Ascending aorta (tissue), 2 donors: ENCODE results near the gene ADAMTS16. TPM values are rescaled to one million over a fixed set of nuclear protein-coding genes. Genes with fewer than 3 reads are reported as not detected.

Source experiments
- DNase-seq, 2 donors: peaks; one replicate each; pipeline ENCODE4 v3.0.0-alpha.2; 2019; ENCODE audit warnings: low spot score in 2 of 2
- H3K27ac ChIP-seq, 2 donors: fragments of 200-600 bp; sonication (generic); one replicate each; pipeline ENCODE4 v1.5.1; 2016 to 2017; ENCODE audit warnings: mild to moderate bottlenecking in 1 of 2
- H3K27me3 ChIP-seq: fragments of 200-600 bp; sonication (generic); one replicate; pipeline ENCODE4 v1.5.1; 2017
- H3K36me3 ChIP-seq, 2 donors: fragments of 200-600 bp; sonication (generic); one replicate each; pipeline ENCODE4 v1.5.1; 2016
- H3K4me1 ChIP-seq, 2 donors: fragments of 200-600 bp; sonication (generic); one replicate each; pipeline ENCODE4 v1.5.1; 2016 to 2017; ENCODE audit warnings: mild to moderate bottlenecking in 1 of 2
- H3K4me3 ChIP-seq, 2 donors: fragments of 200-600 bp; sonication (generic); one replicate each; pipeline ENCODE4 v1.5.1; 2016 to 2017; ENCODE audit warnings: mild to moderate bottlenecking in 1 of 2
- H3K9me3 ChIP-seq, 2 donors: fragments of 200-600 bp; sonication (generic); one replicate each; pipeline ENCODE4 v1.5.1; 2016
- intact Hi-C: fragments of 100-400 bp; cut with DNase I; formaldehyde crosslinking; loops from one replicate; pipeline ENCODE4 v1.15.1; 2023
- total RNA-seq: library from RNA; depleted of rRNA; stranded (reverse); fragments of >200 nt; gene quantifications from one replicate; pipeline ENCODE4 v1.1.0, GENCODE V29; 2016
- TF ChIP-seq, protein P1 (sequence below), 3 experiments: fragments of 200-600 bp in 2 of 3; fragments of 450-650 bp in 1 of 3; sonication (generic) in 2 of 3; IDR thresholded peaks; one replicate each; pipeline ENCODE4 v1.5.1; 2016 to 2019; ENCODE audit warnings: antibody characterized with exemption in 3 of 3, mild to moderate bottlenecking in 1 of 3, moderate library complexity in 1 of 3

Gene ADAMTS16
- total RNA-seq, 1 donor from 2014 or later: 1.6 TPM

DNA sequence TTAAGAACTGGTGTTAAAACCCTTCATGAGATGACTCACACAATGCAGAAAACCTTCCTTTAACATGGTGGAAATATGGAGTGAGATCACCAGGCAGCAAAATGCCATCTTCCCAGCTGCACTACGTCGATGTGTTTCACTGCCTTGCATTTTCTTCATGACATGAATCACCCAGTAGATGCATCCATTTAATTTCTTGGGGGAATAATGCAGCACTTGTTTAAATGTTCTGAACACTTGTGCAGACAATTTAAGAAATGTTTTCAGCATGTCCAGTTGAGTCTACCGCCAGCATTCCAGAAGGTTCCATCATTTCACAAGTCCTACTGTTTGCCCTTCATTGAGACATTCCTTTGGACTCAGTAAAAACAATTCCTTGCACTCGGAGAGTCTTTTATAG lies 81.6 kb downstream of the ADAMTS16 start:
- TF ChIP-seq, protein P1, sequence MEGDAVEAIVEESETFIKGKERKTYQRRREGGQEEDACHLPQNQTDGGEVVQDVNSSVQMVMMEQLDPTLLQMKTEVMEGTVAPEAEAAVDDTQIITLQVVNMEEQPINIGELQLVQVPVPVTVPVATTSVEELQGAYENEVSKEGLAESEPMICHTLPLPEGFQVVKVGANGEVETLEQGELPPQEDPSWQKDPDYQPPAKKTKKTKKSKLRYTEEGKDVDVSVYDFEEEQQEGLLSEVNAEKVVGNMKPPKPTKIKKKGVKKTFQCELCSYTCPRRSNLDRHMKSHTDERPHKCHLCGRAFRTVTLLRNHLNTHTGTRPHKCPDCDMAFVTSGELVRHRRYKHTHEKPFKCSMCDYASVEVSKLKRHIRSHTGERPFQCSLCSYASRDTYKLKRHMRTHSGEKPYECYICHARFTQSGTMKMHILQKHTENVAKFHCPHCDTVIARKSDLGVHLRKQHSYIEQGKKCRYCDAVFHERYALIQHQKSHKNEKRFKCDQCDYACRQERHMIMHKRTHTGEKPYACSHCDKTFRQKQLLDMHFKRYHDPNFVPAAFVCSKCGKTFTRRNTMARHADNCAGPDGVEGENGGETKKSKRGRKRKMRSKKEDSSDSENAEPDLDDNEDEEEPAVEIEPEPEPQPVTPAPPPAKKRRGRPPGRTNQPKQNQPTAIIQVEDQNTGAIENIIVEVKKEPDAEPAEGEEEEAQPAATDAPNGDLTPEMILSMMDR (IDR thresholded peaks at IDR 0.05): no peak
- H3K4me1 ChIP-seq: no peaks in the 10 kb centered on the region
- no peaks in the 10 kb centered on the region for H3K9me3 ChIP-seq
- no peak for DNase-seq
- H3K27me3 ChIP-seq: no peaks in the 10 kb centered on the region
- H3K27ac ChIP-seq: no peak overlapping the region
- no peak overlapping the region for H3K4me3 ChIP-seq
- intact Hi-C loops: no loop called here
- no peaks in the 10 kb centered on the region for H3K36me3 ChIP-seq

DNA sequence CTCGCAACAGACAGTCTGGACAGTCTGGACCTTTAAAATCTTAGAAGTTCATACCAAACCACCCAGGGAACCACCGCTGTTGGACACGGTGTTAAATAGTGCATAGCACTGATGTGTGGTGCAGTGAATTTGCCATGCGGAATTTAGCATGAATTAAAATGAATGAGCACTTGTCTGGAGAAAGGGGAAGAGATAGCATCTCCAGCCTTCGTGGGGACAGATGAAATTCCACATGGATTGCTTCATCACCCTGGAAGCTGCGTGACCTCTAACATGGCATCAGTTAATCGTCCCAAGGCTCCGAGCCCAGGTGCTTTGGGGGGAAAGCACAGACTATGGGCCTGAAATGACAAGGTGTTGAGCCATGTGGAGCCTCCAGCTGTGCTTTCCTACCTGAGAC lies 91.4 kb downstream of the ADAMTS16 start:
- Histone ChIP-seq H3K9me3 (no peaks in the 10 kb centered on the region), H3K27ac (no peak overlapping the region), H3K27me3 (no peaks in the 10 kb centered on the region), H3K36me3 (no peaks in the 10 kb centered on the region), H3K4me3 (no peak overlapping the region), H3K4me1 (no peaks in the 10 kb centered on the region)
- DNase-seq: no peak
- TF ChIP-seq, protein P1 (IDR thresholded peaks at IDR 0.05): no peak
- intact Hi-C loops: no loop called here

DNA sequence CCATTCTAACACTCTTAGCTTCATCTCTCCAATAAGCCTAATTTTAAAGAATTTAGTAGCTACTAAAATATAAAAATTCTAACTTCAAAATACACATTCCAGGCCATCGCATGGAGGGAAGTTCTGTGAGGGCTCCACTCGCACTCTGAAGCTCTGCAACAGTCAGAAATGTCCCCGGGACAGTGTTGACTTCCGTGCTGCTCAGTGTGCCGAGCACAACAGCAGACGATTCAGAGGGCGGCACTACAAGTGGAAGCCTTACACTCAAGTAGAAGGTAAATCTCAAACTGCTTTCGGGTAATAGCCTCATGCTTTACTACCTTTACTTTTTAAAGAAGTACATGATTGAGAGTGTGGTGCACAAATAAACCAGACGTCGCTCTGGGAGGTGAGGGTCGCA lies 94.8 kb downstream of the ADAMTS16 start:
- Histone ChIP-seq H3K4me3 (no peak overlapping the region), H3K36me3 (no peaks in the 10 kb centered on the region), H3K9me3 (no peaks in the 10 kb centered on the region), H3K27me3 (no peaks in the 10 kb centered on the region), H3K27ac (no peak overlapping the region), H3K4me1 (no peaks in the 10 kb centered on the region)
- intact Hi-C loops: no loop called here
- TF ChIP-seq, protein P1 (IDR thresholded peaks at IDR 0.05): no peak
- DNase-seq: no peak

DNA sequence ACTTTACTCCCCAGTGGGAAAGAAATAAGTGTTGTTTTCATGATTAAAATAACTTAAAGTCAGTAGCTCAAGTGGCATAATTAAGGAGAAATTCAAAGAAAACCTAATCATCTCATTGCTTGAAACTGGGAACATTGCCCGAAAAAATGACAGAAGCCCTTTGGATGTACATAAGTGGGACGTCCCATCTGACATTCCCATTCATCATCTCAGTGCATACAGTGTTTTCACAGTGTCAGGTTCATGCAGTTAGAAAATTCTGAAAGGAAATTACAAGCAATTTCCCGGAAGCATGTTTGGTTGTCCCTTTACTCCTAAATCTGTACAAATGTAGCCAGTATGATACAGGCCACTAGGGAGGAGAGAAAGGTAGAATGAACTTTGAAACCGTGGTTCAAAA lies 95.6 kb downstream of the ADAMTS16 start:
- Histone ChIP-seq H3K27ac (no peak overlapping the region), H3K36me3 (no peaks in the 10 kb centered on the region), H3K9me3 (no peaks in the 10 kb centered on the region), H3K27me3 (no peaks in the 10 kb centered on the region), H3K4me3 (no peak overlapping the region), H3K4me1 (no peaks in the 10 kb centered on the region)
- TF ChIP-seq, protein P1 (IDR thresholded peaks at IDR 0.05): no peak
- intact Hi-C loops: no loop called here
- no peak for DNase-seq

DNA sequence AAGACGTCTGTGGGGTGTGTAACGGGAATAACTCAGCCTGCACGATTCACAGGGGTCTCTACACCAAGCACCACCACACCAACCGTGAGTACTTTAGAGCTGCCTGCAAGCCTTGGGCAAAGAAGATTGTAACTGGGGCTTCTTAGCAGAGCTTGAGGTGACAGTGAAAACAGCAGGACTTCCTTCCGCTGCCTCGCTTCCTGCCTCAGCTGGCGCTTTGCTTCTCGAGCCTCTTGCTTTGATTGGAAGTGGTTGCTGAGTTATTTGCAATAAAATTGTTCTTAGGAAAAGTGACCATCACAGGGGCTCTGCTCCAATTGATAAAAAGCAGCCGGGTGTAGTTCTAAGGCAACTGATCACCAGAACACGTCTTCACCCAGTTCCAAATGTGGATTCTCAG lies 99.1 kb downstream of the ADAMTS16 start:
- DNase-seq: no peak
- H3K27me3 ChIP-seq: no peaks in the 10 kb centered on the region
- intact Hi-C loops: no loop called here
- TF ChIP-seq, protein P1 (IDR thresholded peaks at IDR 0.05): no peak
- no peak overlapping the region for H3K4me3 ChIP-seq
- H3K9me3 ChIP-seq: no peaks in the 10 kb centered on the region
- no peaks in the 10 kb centered on the region for H3K36me3 ChIP-seq
- no peaks in the 10 kb centered on the region for H3K4me1 ChIP-seq
- no peak overlapping the region for H3K27ac ChIP-seq

DNA sequence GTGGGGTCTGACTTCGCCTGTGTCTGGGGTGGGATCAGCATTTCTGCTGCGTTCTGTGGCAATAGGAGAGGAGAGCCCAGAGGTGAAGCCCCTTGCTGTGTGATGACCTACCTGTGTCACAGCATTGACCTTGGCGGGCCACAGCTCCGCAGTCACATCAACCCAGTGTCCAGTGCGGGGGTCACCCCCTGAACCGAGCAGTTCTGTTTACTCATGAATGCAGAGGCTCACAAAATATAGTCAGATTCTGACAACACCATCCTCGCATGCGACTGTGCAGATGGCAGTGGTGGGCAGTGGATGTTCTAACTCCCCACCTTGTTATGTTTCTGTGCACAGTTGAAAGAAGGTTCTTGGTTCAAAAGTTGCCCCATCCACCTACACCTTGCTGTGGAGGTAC lies 100.1 kb downstream of the ADAMTS16 start:
- Histone ChIP-seq H3K9me3 (no peaks in the 10 kb centered on the region), H3K4me3 (no peak overlapping the region), H3K27ac (no peak overlapping the region), H3K27me3 (no peaks in the 10 kb centered on the region), H3K36me3 (no peaks in the 10 kb centered on the region), H3K4me1 (no peaks in the 10 kb centered on the region)
- TF ChIP-seq, protein P1 (IDR thresholded peaks at IDR 0.05): no peak
- no peak for DNase-seq
- intact Hi-C loops: no loop called here
